Endometrial microvascular endothelial cells (primary cell): ENCODE measurements around the gene GNAL. TPM values are rescaled to one million over a fixed set of nuclear protein-coding genes. Genes with fewer than 3 reads are reported as not detected.
"Not testable (repeated sequence)": the region's sequence is repeated elsewhere in the genome, so short reads cannot be mapped to it uniquely, and the experiment has no call there.

Experiments used
- in situ Hi-C: cut with HindIII; loops from 2 replicates; pipeline ENCODE4 v1.10.0; 2017; ENCODE audit warnings: low sequenced_read_pairs, low pct_unique_long_range_greater_than_20kb; ENCODE audit errors: inconsistent ontology term
- total RNA-seq: library from RNA; depleted of rRNA; stranded (reverse); fragments of >200 nt; gene quantifications from one replicate; pipeline ENCODE4 v1.2.3, GENCODE V29; 2015; ENCODE audit errors: inconsistent ontology term

GNAL gene
- total RNA-seq, 1 donor from 2014 or later, result 1.2 TPM

DNA sequence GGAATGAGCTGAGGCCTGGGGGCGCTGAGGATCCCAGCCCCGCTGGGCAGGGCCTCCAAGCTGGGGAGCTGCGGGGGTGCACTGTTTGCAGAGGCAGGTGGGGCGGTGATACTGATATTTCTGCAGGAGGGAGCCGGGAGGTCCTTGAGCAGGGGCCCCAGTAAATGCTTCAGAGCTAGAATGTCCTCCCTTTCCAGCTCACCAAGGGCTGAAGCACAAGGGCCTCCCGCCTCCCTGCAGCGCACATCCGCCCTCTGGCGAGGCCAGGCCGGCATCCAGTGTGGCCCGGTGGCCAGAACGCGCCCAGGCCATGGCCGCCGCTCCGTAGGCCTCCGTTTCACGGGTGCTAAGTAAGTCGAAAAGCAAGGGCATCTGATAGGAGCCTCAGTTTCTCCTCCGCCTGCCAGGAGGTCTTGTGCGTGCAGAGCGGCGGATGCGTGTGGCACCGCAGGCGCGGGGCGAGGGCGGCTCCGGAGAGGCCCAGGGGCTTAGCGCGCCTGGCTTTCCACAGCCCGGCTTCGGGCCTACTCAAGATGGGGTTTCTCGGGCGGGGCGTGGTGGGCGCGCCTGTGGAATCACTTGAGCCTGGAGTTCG lies 132.7 kb downstream of the GNAL start:
- in situ Hi-C loops, result no loop called here

DNA sequence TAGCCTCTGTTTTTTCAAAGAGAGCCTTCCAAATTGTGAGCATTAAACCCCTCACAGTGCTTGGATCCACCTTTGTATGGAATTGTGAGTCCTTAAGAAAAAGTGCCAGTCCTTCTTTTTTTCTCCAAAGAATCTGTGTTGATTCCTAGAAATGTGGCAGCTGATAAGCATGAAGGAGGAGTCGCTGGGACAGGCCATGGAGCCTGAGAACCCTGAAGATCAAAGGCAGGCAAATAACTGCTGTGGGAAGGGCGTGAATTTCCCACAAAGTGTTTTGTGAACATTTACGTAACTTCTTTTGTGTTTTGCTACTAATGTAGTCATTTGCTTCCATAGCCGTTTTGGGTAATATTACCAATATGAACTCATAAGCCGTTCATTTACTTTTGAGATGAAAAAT lies 134.5 kb downstream of the GNAL start:
- in situ Hi-C loops, result no loop called here

DNA sequence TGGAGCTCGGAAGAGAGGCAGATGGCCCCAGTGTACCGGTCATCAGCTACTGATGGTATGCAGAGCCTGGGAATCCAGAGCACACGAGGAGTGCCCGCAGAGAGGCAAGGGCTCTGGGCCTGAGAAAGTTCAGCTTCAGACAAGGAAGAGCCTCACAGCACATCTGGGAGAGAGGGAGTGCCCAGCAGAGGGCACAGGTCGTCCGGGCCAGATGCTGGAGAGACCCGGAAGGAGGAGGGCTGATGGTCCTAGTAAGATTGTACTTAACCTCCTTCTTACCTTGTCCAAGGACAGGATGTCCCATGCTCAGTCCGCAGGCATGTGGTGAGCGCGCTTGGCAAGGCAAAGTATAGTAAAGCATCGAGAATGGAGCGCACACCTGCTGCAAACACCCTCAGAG lies 137.8 kb downstream of the GNAL start:
- in situ Hi-C loops, result no loop called here

DNA sequence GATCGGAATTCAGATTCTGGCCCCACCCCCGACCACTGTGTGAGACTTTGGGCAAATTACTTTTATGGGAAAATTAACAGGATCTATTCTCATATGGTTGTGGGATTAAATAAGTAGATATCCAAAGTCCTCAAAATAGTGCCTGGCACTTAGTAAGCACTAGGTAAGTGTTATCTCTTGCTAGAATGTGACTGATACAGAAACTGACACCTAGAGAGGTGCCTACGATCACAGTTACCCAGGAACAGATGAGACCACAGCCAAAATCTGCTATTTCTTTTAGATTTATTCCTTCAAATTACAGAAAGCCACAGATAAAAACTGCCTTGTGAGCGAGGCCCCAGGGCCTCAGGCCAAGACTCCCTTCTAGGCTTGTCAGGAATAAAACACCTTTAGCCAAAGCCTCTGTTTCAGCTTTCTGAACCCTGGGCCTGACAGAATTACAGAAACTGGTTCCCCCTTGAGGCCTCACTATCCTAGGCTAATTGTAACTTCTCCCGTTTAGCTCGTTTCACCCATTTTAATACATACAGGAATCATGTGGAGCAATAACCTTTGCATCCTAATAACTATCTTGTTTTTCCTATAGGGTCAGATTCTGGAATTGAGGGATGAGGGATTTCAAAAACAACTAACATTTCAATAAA lies 139.8 kb downstream of the GNAL start:
- in situ Hi-C loops, result no loop called here

DNA sequence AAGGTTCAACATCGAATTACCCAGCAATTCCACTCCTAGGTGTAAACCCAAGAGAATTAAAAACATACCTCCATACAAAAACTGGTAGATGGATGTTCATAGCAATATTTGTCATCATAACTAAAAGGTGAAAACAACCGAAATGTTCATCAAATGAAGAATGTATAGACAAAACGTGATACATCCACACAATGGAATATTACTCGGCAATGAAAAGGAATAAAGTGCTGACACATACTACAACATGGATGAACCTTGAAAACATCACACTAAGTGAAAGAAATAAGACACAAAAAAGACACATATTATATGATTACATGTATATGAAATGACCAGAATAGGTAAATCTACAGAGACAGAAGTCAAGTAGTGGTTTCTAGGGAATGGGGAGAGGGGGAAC lies 141.5 kb downstream of the GNAL start:
- in situ Hi-C loops, result no loop called here

DNA sequence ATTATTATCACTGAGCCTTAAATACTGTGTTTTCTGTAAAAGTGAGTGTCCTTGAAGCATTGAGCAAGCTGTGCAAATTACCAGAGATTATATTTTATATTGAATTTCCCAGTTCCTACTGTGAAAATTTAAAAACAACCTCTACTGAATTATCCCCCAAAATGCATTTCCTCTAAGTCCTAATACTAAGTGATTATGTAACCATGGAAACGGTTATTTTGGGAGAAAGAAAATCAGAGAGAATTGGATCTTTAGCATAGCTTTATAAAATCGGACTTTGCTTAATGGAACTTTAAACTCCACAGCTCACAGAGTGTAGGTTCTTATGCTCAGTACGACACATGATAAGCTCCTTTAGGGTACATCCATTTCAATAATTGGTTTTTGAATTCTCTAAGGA lies 142.9 kb downstream of the GNAL start:
- in situ Hi-C loops, result no loop called here

DNA sequence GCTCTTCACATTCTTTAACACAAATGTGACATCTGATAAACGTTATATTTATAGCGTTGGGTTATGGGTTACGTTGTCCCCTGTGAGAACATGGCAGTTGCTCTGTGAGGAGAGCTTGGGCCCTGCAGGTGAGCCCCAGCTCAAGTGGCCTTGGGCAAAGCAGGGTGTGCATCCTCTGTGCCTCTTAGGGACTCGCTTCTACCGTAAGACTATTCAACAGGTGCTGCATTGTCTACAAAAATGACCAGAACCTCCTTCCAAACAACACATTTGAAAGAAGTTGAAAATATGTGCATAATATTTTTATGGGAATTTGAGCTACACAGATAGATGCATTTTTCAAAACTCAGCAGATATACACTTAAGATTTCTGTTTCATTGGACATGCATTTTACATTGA lies 145.7 kb downstream of the GNAL start:
- in situ Hi-C loops, result no loop called here

DNA sequence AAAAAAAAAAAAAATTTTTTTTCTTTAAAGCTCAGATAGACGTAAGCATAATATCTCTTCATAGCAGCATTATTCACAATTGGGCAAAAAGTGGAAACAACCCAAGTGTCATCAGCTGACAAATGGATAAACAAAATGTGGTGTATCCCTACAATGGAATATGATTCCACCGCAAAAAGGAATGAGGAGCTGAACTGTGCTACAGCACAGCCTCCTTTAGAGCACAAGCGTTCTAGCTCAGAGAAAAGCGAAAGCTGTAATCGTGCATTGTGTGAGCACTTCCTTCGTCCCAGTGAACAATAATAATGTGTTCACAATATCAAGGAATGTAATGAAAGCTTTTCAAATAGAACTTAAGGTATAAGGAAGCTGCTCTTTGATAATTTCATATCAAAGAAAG lies 150.5 kb downstream of the GNAL start:
- in situ Hi-C loops, result no loop called here

DNA sequence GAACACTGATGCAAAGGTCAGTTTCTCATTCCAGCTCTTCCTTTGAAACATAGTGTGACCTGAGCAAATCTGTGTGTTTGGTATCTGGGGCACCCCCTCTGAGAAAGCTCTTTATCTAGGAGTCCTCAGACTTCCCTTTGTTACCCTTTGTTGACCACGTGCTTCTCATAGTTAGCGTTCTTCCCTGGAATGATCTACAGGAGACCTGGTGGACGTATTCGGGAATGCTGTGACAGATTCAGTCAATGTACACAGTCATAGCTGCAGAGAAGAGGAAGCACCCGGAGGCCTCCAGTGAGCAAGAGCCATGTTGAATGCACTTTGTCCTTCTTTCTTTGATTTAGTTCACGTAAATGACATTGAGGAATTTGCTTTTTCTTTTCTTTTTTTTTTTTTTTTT lies 151.4 kb downstream of the GNAL start:
- in situ Hi-C loops, result no loop called here

DNA sequence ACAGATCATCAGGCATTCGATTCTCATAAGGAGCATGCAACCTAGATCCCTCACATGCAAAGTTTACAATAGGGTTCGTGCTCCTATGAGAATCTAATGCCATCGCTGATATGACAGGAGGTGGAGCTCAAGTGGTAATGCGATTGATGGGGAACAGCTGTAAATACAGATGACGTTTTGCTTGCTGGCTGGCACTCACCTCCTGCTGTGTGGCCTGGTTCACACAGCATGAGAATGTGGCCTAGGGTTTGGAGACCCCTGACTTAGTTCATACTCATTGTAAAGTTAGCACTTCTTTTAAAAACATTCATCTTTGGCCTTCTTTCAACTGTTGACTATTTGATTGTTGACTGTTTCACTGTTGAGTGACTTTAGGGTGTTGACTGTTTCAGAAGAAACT lies 153.5 kb downstream of the GNAL start:
- in situ Hi-C loops, result no loop called here

DNA sequence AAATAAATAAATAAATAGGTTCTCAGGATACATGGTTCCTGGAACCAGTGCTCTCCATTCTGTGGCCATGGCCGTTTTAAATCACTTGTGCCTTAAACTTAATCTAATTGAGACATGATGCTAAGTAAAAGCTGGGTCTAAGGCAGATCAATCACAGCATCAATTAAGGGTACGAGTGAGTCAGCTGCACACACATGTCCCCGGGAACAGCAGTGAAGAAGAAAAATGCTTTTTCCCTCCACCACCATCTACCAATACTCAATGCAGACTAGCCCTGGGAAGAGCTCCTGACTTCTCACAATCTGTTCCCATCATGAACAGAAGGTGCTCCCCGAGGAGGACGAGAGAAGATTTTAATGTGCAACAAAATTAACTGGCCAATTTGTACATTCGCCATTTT lies 155.4 kb downstream of the GNAL start:
- in situ Hi-C loops, result no loop called here

DNA sequence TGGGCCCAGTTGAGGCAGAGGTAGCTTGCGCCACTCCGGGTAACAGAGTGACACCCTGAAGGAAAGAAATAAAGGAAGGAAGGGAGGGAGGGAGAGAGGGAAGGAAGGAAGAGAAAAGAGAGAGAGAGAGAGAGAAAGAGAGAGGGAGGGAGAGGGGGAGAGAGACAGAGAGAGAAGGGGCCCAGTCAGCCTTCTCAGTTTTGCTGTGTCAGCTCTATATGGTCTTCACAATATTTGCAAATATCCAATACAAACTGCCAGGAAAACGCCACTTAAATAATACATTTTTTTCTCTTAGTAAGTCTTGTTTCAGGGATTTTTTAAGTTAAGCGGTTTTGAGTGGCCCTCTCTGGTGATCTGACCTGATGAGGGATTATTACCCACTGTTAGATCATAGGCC lies 156.6 kb downstream of the GNAL start:
- in situ Hi-C loops, result no loop called here

DNA sequence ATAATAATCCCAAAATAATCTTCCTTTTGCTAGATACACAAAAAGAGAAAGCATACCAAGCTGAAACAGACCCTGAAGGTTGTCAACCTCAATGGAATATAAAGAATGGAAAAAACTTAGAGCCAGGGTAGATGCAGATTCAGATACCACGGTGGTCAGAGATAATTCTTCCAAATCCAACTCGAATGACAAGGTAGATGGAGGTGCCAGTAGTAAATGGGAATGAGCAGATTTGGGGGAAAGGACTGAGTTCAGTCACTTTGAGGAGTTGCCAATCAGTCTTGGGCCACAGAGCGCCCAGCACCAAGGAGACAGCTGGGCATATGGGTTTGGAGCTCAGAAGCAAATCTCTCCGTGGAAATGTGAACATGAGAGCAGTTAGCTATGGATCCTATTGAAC lies 158.7 kb downstream of the GNAL start:
- in situ Hi-C loops, result no loop called here

DNA sequence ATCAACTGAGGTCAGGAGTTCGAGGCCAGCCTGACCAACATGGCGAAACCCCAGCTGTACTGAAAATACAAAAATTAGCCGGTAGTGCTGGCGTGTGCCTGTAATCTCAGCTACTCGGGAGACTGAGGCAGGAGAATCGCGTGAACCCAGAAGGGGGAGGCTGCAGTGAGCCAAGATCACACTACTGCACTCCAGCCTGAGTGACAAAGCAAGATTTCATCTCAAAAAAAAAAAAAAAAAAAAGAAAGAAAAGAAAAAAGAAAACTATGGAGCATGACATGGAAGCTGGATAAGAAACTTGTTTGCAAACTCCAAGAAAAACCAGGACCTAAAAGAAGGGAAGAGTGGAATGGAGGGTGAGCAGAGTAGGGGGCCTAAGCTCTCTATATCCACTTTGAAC lies 160.2 kb downstream of the GNAL start:
- in situ Hi-C loops, result no loop called here

DNA sequence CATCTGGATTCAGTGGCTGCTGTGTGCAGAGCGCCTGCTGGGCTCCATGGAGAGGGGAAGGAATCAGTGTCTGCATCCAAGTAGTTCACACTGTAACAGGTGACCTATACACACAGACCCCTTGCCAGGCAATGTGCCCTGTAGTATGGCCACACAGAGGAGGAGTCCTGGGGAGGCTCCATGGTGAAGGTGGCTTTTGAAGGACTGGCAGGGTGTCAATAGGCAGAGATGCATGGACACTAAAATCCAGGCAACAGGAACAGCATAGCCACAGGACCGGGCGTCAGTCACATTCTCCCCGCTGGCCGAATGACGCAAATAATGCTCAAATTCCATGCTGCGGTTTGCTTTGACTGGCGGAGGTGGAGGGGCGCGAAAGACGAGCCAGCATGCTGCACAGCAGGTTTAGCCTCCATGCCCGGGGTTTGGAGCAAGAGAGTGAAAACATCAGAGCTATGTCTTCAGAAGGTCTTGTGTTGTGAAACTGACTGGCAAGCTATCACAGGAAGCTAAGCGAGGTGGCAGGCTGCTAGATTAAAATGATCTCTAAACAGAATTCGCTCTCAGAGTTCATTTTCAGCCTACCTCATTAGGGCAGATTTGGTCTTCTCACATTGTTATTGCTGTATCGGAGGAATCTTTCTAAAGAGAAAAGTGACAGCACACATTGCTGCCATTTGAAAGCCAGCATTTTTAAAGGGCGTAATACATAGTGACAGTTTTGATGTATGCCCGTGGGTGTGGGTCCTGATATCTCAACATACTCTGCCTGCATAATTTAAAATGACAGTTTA lies 161.0 kb downstream of the GNAL start:
- in situ Hi-C loops, result no loop called here

DNA sequence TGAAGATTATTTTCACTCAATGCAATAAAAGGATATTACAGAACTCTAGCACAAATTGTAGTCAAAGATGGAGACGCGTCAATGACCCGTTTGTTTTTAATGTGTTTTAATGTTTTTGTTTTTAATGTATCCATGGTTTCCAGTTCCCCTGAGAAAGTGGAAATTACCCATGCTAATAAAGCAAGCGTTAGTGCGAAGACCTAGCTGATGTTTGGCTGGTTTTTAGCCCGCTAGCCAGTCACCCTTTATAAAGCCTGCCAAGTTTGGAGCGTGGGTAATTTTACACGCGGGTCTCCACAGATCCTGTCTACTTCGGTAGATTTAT lies 161.7 kb downstream of the GNAL start:
- in situ Hi-C loops, result no loop called here

DNA sequence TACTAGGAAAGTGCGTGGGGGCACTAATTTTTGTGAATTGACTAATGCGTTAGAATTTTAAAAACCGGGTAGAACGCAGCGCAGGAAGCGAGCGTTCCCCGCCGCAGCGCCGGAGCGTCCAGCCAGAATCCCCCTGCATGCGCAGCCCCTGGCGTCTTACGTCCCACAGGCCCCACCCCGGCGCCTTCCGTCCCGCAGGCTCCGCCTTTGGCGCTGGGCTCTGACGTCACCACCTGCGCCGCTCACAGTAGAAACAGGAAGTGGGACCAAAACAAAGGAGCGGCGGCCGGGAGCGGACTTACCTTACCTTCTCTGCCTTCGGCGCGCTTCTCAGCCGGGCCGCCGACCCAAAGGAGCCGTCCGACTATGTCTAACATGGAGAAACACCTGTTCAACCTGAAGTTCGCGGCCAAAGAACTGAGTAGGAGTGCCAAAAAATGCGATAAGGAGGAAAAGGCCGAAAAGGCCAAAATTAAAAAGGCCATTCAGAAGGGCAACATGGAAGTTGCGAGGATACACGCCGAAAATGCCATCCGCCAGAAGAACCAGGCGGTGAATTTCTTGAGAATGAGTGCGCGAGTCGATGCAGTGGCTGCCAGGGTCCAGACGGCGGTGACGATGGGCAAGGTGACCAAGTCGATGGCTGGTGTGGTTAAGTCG lies 162.2 kb downstream of the GNAL start, which contains the start of gene CHMP1B:
Gene CHMP1B, plus strand, starts transcription at position 268 of the 660 bp plus-strand sequence. Its CDS starts 99 bp downstream, at position 367.
- in situ Hi-C loops, result no loop called here

DNA sequence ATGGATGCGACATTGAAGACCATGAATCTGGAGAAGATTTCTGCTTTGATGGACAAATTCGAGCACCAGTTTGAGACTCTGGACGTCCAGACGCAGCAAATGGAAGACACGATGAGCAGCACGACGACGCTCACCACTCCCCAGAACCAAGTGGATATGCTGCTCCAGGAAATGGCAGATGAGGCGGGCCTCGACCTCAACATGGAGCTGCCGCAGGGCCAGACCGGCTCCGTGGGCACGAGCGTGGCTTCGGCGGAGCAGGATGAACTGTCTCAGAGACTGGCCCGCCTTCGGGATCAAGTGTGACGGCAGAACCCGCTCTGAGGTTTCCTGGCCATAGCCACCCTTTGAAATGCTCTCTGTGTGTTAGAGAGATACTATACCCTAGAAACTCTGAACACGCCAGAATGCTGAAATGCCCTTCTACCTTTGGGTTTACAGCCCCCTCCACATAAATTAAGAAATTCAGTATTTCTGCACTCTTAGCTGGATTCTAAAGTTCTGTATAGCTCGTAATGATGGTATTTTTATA lies 162.8 kb downstream of the GNAL start:
- in situ Hi-C loops, result no loop called here

DNA sequence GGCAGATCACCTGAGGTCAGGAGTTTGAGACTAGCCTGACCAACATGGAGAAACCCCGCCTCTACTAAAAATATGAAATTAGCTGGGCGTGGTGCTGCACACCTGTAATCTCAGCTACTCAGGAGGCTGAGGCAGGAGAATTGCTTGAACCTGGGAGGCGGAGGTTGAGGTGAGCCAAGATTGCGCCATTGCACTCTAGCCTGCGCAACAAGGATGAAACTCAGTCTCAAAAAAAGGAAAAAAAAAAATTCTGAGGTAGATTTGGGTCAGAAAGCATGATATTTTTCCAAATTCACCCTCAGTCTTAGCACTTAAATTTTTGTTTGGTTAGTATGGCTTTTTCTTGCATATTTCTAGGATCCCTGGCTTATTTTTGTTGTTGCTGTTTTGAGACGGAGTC lies 165.5 kb downstream of the GNAL start:
- in situ Hi-C loops, result not testable (repeated sequence)
